GM18505 (cell line): ENCODE results near the gene ALDH5A1.

Source experiments
- ATAC-seq: cut with Tn5 transposase; IDR thresholded peaks from one replicate; pipeline ENCODE4 v1.9.1; 2021; ENCODE audit not compliant: unreplicated experiment
- POLR2A ChIP-seq: IDR thresholded peaks from 4 replicates; pipeline ENCODE4 v1.6.1; 2011; ENCODE audit warnings: borderline replicate concordance; ENCODE audit not compliant: insufficient read depth, insufficient read length; ENCODE audit errors: extremely low read depth

ALDH5A1 gene

GRCh38 chr6:24584382-24584720 is 89.6 kb downstream of the ALDH5A1 start:
- ATAC-seq = no peak
- no peak for TF ChIP-seq POLR2A
